Measurements from ENCODE around the gene LRGUK. TPM values are rescaled to one million over a fixed set of nuclear protein-coding genes. Genes with fewer than 3 reads are reported as not detected.

The LRGUK gene
- total RNA-seq, 1 experiment from 2014 or later, result 1.5 TPM

DNA sequence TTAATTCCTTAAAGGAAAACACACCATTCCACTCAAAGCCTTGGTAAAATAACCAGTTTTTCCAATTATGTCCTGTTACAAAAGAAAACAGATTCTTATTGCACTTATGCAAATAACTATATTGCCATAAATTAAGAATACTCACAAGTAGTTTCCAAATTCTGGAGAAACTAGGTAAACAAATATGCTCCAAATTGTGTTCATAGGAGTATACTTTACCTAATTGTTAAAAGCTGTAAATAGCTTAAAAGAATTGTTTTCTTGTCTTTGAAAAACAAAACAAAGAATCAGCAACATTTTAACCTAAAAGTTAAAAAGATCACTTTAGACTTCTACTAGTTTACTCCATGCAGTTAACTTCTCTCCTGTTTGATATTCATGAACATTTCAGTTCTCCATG, 38.9 kb upstream of the LRGUK start:
- H3K9ac ChIP-seq (ENCODE audit: extremely low read depth, insufficient read length, low read length), result no peak overlapping the region
- H2AFZ ChIP-seq (ENCODE audit: low read length), result no peak overlapping the region
- TF ChIP-seq, protein P1, sequence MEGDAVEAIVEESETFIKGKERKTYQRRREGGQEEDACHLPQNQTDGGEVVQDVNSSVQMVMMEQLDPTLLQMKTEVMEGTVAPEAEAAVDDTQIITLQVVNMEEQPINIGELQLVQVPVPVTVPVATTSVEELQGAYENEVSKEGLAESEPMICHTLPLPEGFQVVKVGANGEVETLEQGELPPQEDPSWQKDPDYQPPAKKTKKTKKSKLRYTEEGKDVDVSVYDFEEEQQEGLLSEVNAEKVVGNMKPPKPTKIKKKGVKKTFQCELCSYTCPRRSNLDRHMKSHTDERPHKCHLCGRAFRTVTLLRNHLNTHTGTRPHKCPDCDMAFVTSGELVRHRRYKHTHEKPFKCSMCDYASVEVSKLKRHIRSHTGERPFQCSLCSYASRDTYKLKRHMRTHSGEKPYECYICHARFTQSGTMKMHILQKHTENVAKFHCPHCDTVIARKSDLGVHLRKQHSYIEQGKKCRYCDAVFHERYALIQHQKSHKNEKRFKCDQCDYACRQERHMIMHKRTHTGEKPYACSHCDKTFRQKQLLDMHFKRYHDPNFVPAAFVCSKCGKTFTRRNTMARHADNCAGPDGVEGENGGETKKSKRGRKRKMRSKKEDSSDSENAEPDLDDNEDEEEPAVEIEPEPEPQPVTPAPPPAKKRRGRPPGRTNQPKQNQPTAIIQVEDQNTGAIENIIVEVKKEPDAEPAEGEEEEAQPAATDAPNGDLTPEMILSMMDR (conservative IDR thresholded peaks at IDR 0.05), result no peak
- no peak overlapping the region for H4K91ac ChIP-seq (ENCODE audit: insufficient read length, low read depth, low read length)
- H3K56ac ChIP-seq (ENCODE audit: insufficient read length, low read depth, low read length), result no peak overlapping the region
- H3K23me2 ChIP-seq (ENCODE audit: insufficient read length, low read depth, low read length, poor library complexity, severe bottlenecking), result no peaks in the 10 kb centered on the region
- H3K9me3 ChIP-seq (ENCODE audit: control insufficient read depth, low read depth, low read length), result peaks cover 34% of the 10 kb centered on the region
- Mint-ChIP-seq H3K4me3 (no peak overlapping the region), H3K4me1 (no peaks in the 10 kb centered on the region), H3K27ac (no peak overlapping the region), H3K9me3 (peaks cover 62 to 72% of the 10 kb centered on the region in 2 experiments), H3K36me3 (ENCODE audit: insufficient read depth in 1 of 3, low read depth in 3 of 3) (peaks cover 30 to 74% (median 56%) of the 10 kb centered on the region in 3 experiments), H3K27me3 (ENCODE audit: low read depth) (peaks cover 2% of the 10 kb centered on the region; the same call in 1 of the 2 replicates)
- H4K5ac ChIP-seq (ENCODE audit: insufficient read length, low read depth, low read length), result no peak overlapping the region
- H3K23ac ChIP-seq (ENCODE audit: insufficient read length, low read depth, low read length), result no peak overlapping the region
- H3K27me3 ChIP-seq (ENCODE audit: insufficient read depth, low read length), result no peaks in the 10 kb centered on the region
- no peak overlapping the region for H2BK20ac ChIP-seq (ENCODE audit: low read depth, low read length, poor library complexity, severe bottlenecking)
- H2AK5ac ChIP-seq (ENCODE audit: insufficient read length, low read length), result no peak overlapping the region
- no peak overlapping the region for H2BK15ac ChIP-seq (ENCODE audit: low read depth, low read length)
- H3K27ac ChIP-seq (ENCODE audit: insufficient read length, low read depth, low read length), result no peak overlapping the region
- no peak overlapping the region for H2BK12ac ChIP-seq (ENCODE audit: insufficient read length, low read depth, low read length)
- H3K4ac ChIP-seq (ENCODE audit: low read depth, low read length), result no peak overlapping the region
- H2BK5ac ChIP-seq (ENCODE audit: insufficient read length, low read length), result no peak overlapping the region
- no peak overlapping the region for H3T11ph ChIP-seq (ENCODE audit: low read length)
- no peak overlapping the region for H3K4me2 ChIP-seq (ENCODE audit: insufficient read depth, insufficient read length, low read length)
- H2BK120ac ChIP-seq (ENCODE audit: low read depth, low read length, poor library complexity, severe bottlenecking), result no peak overlapping the region
- H3K14ac ChIP-seq (ENCODE audit: insufficient read depth, low read length), result no peak overlapping the region
- H3K79me2 ChIP-seq (ENCODE audit: insufficient read depth, low read length), result no peaks in the 10 kb centered on the region
- H4K8ac ChIP-seq (replicated peaks; ENCODE audit: insufficient read length, low read depth, low read length), result no peak overlapping the region
- no peaks in the 10 kb centered on the region for H3K4me1 ChIP-seq (ENCODE audit: insufficient read depth, low read length)
- H4K20me1 ChIP-seq (ENCODE audit: control insufficient read depth, insufficient read depth, insufficient read length), result no peaks in the 10 kb centered on the region
- DNase-seq, result no peak
- no peaks in the 10 kb centered on the region for H3K79me1 ChIP-seq (ENCODE audit: insufficient read depth, low read depth, low read length, poor library complexity, severe bottlenecking)
- H3K18ac ChIP-seq (ENCODE audit: insufficient read length, low read depth, low read length), result no peak overlapping the region
